OCI-LY7 (cell line): ENCODE measurements around the gene PADI6.

ENCODE experiments used
- EZH2phosphoT487 ChIP-seq: fragments of 200-600 bp; sonication (generic); IDR thresholded peaks from 2 replicates; pipeline ENCODE4 v1.6.1; 2018; ENCODE audit warnings: low read depth, borderline replicate concordance, mild to moderate bottlenecking, mixed run types, antibody characterized with exemption, low read length, moderate library complexity, mixed read lengths
- TF ChIP-seq, protein P1 (sequence below): fragments of 200-600 bp; sonication (generic); conservative IDR thresholded peaks from 2 replicates; pipeline ENCODE4 v1.5.1; 2014; ENCODE audit warnings: mild to moderate bottlenecking, antibody characterized with exemption, low read length, moderate library complexity, mixed read lengths

DNA sequence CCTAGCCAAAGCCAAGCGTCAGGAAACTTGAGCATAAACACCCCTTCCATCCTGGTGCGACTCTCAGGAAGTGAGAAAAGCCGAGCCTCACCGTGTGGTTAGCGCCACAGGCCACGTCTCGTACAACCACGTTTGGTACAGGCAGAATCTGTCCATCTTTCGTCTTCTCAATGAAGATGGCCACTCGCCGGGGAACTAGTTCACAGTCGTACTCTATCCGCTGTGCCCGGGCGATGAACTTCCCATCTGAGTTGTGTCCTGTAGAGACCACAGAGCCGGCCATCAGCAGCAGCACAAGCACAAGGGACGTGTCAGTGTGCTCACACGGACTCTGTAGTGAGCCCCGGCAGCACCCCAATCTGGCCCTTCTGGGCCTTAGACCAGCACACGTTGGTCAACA is 44.4 kb downstream of the PADI6 start:
- TF ChIP-seq, protein P1, sequence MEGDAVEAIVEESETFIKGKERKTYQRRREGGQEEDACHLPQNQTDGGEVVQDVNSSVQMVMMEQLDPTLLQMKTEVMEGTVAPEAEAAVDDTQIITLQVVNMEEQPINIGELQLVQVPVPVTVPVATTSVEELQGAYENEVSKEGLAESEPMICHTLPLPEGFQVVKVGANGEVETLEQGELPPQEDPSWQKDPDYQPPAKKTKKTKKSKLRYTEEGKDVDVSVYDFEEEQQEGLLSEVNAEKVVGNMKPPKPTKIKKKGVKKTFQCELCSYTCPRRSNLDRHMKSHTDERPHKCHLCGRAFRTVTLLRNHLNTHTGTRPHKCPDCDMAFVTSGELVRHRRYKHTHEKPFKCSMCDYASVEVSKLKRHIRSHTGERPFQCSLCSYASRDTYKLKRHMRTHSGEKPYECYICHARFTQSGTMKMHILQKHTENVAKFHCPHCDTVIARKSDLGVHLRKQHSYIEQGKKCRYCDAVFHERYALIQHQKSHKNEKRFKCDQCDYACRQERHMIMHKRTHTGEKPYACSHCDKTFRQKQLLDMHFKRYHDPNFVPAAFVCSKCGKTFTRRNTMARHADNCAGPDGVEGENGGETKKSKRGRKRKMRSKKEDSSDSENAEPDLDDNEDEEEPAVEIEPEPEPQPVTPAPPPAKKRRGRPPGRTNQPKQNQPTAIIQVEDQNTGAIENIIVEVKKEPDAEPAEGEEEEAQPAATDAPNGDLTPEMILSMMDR, result no peak
- TF ChIP-seq EZH2phosphoT487, result no peak
